ENCODE results near the gene CENPM.

GRCh38 chr22:41966607-41967240 lies 19.8 kb upstream of the CENPM start:
- peak; percentile 63 for TF ChIP-seq CTCF (IDR thresholded peaks at IDR 0.05; ENCODE audit: borderline replicate concordance, extremely low read depth, low read length, poor library complexity, severe bottlenecking)
- TF ChIP-seq EZH2 (IDR thresholded peaks at IDR 0.05; ENCODE audit: borderline replicate concordance, low read depth, low read length, severe bottlenecking): no peak
